Activated T-cell treated with anti-CD3 and anti-CD28 coated beads for 24 hours (primary cell): ENCODE results near the gene PLIN4.
"Not testable (repeated sequence)": the region's sequence is repeated elsewhere in the genome, so short reads cannot be mapped to it uniquely, and the experiment has no call there.

Experiments used
- DNase-seq: peaks from one replicate; pipeline ENCODE4 v3.0.0-alpha.2; 2020; ENCODE audit warnings: low read depth

Gene PLIN4

GRCh38 chr19:4518345-4519171, at the start of gene PLIN4:
TSS of gene PLIN4 (minus strand) at chr19:4518486. CDS start at chr19:4518272, 214 bp downstream.
- no peak for DNase-seq

GRCh38 chr19:4567584-4568071, 49.3 kb upstream of the PLIN4 start:
- peak; percentile 56 for DNase-seq

DNA sequence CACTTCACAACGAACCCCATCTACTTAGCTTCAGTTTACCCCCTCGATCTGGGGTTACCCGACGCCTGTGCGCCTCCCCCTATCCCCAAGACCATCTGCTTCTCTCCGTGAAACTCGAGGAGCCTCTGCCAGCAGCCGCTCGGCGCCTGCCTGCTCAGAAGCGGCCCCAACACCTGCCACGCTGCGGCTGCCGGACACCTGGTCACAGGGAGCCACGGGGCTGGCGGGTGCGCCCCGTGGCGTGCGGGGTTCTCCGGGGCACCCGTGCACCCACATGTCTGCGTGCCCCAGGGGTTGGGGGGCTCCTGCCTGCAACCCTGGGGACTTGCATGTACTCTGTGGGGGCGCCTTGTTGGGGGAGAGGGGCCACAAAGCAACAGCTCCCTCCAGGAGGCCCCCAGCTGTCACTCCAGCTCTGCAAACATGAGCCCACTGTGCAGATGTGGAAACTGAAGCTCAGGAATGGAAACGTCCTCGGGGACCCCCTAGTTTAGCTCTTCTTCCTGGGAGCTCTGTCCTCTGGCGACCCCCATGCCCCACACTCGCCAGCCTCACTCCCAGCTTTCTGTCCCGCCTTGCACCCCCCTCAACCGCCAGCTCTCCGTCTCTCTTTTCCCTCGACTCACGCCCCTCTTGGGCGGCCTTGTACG, 48.2 kb upstream of the PLIN4 start:
- DNase-seq, result no peak

DNA sequence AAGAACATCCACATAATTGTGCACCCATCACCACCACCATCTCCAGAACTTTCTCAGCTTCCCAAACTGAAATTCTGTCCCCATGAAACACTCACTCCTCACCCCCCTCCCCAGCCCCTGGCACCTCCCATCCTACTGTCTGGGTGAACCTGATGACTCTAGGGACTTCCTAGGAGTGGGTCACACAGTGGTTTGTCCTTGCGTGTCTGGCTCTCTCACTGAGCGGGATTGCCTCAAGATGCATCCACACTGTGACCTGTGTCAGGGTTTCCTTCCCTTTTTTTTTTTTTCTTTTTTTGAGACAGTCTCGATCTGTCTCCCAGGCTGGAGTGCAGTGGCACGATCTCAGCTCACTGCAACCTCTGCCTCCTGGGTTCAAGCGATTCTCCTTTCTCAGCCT, 45.3 kb upstream of the PLIN4 start:
- not testable (repeated sequence) for DNase-seq

- DNase-seq, result not testable (repeated sequence)
Observed at GRCh38 chr19:4562085-4562484, 43.8 kb upstream of the PLIN4 start.

DNA sequence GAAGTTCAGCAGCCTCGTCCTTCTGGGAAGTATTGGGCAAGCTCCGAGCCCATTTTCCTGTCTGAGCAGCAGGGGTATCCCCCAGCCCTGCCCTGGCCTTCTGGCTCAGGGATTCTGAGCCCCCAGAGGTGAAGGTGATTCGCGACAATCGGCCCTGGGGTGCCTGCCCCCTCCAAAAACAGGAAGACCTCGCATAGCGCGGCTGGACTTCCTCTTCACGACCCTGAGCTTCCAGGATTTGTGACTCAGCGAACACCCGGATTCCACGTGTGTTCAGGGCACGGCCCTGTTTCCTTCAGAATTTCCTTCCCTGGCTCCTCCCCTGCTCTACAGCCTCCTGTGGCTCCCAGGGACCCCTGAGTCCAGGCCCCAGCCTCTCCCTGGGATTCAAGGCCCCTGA, 41.3 kb upstream of the PLIN4 start, which contains the start of gene SEMA6B:
SEMA6B (minus strand) TSS at position 116 of the 400 bp plus-strand sequence. CDS start 1,227 bp downstream, outside the sequence.
- DNase-seq, result no peak

GRCh38 chr19:4557971-4558941, 40.0 kb upstream of the PLIN4 start:
- DNase-seq, result no peak

GRCh38 chr19:4557144-4557970, 39.1 kb upstream of the PLIN4 start:
- no peak for DNase-seq

GRCh38 chr19:4556597-4557127, 38.4 kb upstream of the PLIN4 start:
- DNase-seq, result no peak

GRCh38 chr19:4555657-4556561, 37.6 kb upstream of the PLIN4 start:
- DNase-seq, result no peak

DNA sequence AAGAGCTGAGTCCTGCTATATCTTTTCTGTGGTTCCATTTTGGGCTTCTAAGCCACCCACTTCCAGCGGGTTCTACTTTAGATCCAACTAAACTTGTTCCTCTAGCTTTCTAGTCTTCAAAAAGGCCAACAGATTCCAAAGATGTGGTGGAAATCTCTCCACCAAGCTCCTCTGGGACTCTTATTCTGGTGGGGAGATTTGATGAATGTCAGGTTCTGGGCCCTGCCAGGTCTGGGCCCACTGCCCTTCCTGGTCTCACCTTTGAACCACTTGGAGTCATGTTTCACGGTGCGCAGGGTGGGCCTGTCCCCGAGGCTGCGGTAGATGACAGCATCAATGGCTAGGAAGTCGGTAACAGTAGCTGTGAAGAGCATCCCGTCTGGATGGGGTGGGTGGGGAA, 36.4 kb upstream of the PLIN4 start:
- DNase-seq, result no peak

DNA sequence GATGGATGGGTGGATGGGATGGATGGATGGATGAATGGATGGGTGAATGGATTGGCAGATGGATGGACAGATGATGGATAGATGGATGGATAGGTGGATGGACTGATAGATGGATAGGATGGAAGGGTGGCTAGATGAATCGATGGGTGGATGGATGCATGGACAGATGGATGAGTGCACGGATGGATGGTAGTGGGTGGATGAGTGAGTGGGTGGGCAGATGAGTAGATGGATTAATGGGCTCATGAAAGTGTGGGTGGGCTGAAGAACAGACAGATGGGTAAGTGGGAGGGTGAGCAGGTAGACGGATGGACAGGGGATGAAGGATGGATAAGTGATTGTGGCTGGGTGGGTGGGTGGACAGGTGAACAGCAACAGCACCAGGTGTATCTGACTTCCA, 35.5 kb upstream of the PLIN4 start:
- DNase-seq, result no peak

GRCh38 chr19:4553092-4553695, 34.9 kb upstream of the PLIN4 start:
- DNase-seq, result no peak

- DNase-seq, result no peak
Observed at GRCh38 chr19:4552525-4552819, 34.2 kb upstream of the PLIN4 start.

GRCh38 chr19:4550479-4551050, 32.3 kb upstream of the PLIN4 start:
- no peak for DNase-seq

- no peak for DNase-seq
Observed at GRCh38 chr19:4550018-4550417, 31.7 kb upstream of the PLIN4 start.

- DNase-seq, result no peak
Observed at GRCh38 chr19:4548238-4548584, 29.9 kb upstream of the PLIN4 start.

GRCh38 chr19:4547303-4548237, 29.3 kb upstream of the PLIN4 start:
- no peak for DNase-seq
